Measurements from ENCODE around the gene TENM3. TPM values are rescaled to one million over a fixed set of nuclear protein-coding genes. Genes with fewer than 3 reads are reported as not detected.

Gene TENM3
- total and polyA plus RNA-seq, 2 donors (not counting 3 experiments of a cell fraction or from before 2014, with no cell fraction given), result 3.2 to 6.2 TPM

DNA sequence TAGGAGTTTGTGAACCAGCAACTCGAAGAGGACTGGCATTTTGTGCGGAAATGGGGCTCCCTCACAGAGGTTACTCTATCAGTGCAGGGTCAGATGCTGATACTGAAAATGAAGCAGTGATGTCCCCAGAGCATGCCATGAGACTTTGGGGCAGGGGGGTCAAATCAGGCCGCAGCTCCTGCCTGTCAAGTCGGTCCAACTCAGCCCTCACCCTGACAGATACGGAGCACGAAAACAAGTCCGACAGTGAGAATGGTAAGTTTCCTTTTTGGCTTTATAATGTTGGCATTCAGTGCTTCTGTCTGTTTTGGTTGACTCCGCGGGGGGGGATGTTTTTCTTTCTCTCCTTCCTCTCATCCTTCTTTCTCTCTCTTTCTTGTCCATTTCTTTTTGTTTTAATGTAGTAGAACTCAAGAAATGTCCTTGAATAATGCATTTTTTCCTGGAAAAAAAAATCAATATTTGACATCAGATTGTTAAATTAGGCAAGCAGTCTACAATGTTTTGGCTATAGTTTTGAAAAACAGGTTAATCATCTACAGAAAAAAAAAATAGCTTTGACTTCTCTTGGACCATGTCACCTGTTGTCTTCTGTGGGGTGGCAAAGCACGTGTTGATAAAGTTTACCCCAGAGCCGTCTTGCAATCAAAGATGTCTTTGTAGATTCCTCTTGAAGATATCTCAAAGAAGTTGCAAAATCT is 103.6 kb downstream of the TENM3 start:
- Histone ChIP-seq H3K4me1 (ENCODE audit: control insufficient read depth, extremely low read depth, insufficient read depth, low read length) (no peaks in the 10 kb centered on the region), H3K36me3 (ENCODE audit: control insufficient read depth in 2 of 2, extremely low read depth in 1 of 2, insufficient read depth in 2 of 2, low read length in 2 of 2) (no peaks in the 10 kb centered on the region), H3K4me2 (ENCODE audit: insufficient read depth, low read length) (no peak overlapping the region), H3K9me1 (replicated peaks; ENCODE audit: control insufficient read depth, extremely low read depth, insufficient read depth, low read length) (no peaks in the 10 kb centered on the region), H4K20me1 (replicated peaks; ENCODE audit: control insufficient read depth, extremely low read depth, insufficient read depth, low read length) (no peaks in the 10 kb centered on the region), H3K9ac (replicated peaks; ENCODE audit: extremely low read depth, insufficient read depth, low read length) (no peak overlapping the region), H3K27ac (ENCODE audit: insufficient read depth, low read depth, low read length) (no peak overlapping the region), H3K27me3 (ENCODE audit: control insufficient read depth in 2 of 2, insufficient read depth in 2 of 2, low read length in 2 of 2) (no peaks in the 10 kb centered on the region), H3K79me2 (ENCODE audit: control insufficient read depth, insufficient read depth, low read length) (no peaks in the 10 kb centered on the region), H2AFZ (ENCODE audit: low read depth, low read length) (no peak overlapping the region), H3K4me3 (replicated peaks in 1 of 3; ENCODE audit: insufficient read depth in 1 of 3, low read depth in 1 of 3, low read length in 3 of 3) (no peak overlapping the region), H3K9me3 (replicated peaks; ENCODE audit: control insufficient read depth, insufficient read depth, low read length) (no peaks in the 10 kb centered on the region)
- intact Hi-C loops (cut with micrococcal nuclease) (no loop called here), dilution Hi-C loops (cut with MboI; ENCODE audit: extremely low pct_ligation_motif_present, low sequenced_read_pairs) (no loop called here)
- no TSS peak for BruUV-seq (replicated peaks)
- DNase-seq (ENCODE audit: low read depth, low spot score) (no peak), FAIRE-seq (no peak)
- ChIA-PET POLR2A (no interaction called here), CTCF (no interaction called here)
- TF ChIP-seq POLR2AphosphoS5 (IDR thresholded peaks at IDR 0.05; ENCODE audit: insufficient read depth, low read depth, low read length) (no peak), FOS (IDR thresholded peaks at IDR 0.05; ENCODE audit: borderline replicate concordance, insufficient read depth, low read length) (no peak), GATA2 (IDR thresholded peaks at IDR 0.05; ENCODE audit: insufficient read depth, insufficient read length, low read depth, low read length) (no peak), EZH2 (IDR thresholded peaks at IDR 0.05; ENCODE audit: borderline replicate concordance, low read depth, low read length, severe bottlenecking) (no peak), MYC (IDR thresholded peaks at IDR 0.05; ENCODE audit: low read depth, low read length) (no peak), JUN (IDR thresholded peaks at IDR 0.05; ENCODE audit: borderline replicate concordance, insufficient read depth, insufficient read length, low read depth) (no peak), POLR2A (IDR thresholded peaks at IDR 0.05; ENCODE audit: low read depth, low read length) (no peak)
- TF ChIP-seq, protein P1, sequence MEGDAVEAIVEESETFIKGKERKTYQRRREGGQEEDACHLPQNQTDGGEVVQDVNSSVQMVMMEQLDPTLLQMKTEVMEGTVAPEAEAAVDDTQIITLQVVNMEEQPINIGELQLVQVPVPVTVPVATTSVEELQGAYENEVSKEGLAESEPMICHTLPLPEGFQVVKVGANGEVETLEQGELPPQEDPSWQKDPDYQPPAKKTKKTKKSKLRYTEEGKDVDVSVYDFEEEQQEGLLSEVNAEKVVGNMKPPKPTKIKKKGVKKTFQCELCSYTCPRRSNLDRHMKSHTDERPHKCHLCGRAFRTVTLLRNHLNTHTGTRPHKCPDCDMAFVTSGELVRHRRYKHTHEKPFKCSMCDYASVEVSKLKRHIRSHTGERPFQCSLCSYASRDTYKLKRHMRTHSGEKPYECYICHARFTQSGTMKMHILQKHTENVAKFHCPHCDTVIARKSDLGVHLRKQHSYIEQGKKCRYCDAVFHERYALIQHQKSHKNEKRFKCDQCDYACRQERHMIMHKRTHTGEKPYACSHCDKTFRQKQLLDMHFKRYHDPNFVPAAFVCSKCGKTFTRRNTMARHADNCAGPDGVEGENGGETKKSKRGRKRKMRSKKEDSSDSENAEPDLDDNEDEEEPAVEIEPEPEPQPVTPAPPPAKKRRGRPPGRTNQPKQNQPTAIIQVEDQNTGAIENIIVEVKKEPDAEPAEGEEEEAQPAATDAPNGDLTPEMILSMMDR (IDR thresholded peaks at IDR 0.05; ENCODE audit: extremely low read depth in 1 of 2, insufficient read depth in 1 of 2, low read depth in 1 of 2, low read length in 2 of 2), result no peak
- TF ChIP-seq, protein P2, sequence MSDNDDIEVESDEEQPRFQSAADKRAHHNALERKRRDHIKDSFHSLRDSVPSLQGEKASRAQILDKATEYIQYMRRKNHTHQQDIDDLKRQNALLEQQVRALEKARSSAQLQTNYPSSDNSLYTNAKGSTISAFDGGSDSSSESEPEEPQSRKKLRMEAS (IDR thresholded peaks at IDR 0.05; ENCODE audit: insufficient read depth, insufficient read length), result no peak
